ENCODE measurements around the gene MAN2C1.

The MAN2C1 gene

DNA sequence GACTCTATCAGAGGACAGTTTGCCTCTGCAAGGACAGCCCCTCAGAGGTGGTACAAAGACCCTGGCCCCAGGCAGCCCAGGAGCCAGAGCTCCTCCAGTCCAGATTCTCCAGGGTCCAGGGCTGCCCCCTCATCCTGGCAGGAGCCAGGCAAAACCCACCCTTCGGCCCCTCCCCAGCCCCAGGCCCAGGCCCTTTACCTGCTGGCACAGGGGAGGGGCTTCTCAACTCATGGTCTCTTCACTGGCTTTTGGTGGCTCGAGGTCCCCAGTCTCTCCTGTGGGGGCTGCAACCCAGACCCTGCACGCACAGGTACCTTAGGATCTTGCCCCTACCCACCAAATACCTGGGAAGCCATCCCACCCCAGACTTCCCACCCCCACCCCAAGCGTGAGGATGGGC lies 13.0 kb downstream of the MAN2C1 start:
- H3K36me3 ChIP-seq: peaks cover 19% of the 10 kb centered on the region
- H3K27me3 ChIP-seq: no peaks in the 10 kb centered on the region
- H3K9me3 ChIP-seq: no peaks in the 10 kb centered on the region

DNA sequence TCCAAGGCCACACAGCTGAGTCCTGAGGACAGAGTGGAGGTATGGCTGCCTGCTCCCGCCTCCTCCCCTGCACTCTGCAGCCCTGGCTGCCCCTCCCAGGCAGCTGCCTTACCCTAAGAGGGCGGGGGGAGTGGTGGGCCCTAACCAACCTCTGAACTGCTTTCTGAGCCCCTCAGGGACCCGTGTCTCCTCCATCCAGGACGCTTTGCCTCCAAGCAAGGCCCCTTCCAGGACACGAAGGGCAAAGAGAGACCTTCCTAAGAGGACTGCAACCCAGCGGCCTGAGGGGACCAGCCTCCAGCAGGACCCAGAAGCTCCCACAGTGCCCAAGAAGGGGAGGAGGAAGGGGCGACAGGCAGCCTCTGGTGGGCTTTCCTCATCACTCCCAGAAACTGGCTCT lies 14.0 kb downstream of the MAN2C1 start:
- Histone ChIP-seq H3K27me3 (peaks cover 6% of the 10 kb centered on the region), H3K36me3 (peaks cover 14% of the 10 kb centered on the region), H3K9me3 (no peaks in the 10 kb centered on the region), H3K4me1 (no peaks in the 10 kb centered on the region), H3K4me3 (ENCODE audit: low read depth, low read length) (no peak overlapping the region)
- TF ChIP-seq, protein P1, sequence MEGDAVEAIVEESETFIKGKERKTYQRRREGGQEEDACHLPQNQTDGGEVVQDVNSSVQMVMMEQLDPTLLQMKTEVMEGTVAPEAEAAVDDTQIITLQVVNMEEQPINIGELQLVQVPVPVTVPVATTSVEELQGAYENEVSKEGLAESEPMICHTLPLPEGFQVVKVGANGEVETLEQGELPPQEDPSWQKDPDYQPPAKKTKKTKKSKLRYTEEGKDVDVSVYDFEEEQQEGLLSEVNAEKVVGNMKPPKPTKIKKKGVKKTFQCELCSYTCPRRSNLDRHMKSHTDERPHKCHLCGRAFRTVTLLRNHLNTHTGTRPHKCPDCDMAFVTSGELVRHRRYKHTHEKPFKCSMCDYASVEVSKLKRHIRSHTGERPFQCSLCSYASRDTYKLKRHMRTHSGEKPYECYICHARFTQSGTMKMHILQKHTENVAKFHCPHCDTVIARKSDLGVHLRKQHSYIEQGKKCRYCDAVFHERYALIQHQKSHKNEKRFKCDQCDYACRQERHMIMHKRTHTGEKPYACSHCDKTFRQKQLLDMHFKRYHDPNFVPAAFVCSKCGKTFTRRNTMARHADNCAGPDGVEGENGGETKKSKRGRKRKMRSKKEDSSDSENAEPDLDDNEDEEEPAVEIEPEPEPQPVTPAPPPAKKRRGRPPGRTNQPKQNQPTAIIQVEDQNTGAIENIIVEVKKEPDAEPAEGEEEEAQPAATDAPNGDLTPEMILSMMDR (IDR thresholded peaks at IDR 0.05; ENCODE audit: low read depth, low read length): no peak
- DNase-seq: no peak

More for the DNA sequence above, 13.0 kb downstream of the MAN2C1 start:
- no peak for DNase-seq
- TF ChIP-seq, protein P1 (IDR thresholded peaks at IDR 0.05; ENCODE audit: low read depth, low read length): no peak
- no peaks in the 10 kb centered on the region for H3K4me1 ChIP-seq
- no peak overlapping the region for H3K4me3 ChIP-seq (ENCODE audit: low read depth, low read length)

DNA sequence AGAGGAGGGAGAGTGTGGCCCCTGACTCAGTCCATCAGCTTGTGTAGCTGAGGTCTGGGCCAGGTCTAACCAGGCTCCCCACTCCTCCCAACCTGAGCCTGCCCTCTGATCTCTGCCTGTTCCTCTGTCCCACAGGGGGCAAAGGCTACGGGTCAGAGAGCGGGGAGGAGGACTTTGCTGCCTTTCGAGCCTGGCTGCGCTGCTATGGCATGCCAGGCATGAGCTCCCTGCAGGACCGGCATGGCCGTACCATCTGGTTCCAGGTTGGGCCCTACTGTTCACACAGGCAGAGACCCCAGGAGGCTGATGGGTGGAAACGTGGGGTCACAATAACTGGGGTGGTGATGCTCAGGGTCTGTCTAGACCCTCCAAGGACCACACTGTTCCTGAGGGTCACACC lies 14.8 kb downstream of the MAN2C1 start:
- no peak for DNase-seq
- no peaks in the 10 kb centered on the region for H3K4me1 ChIP-seq
- TF ChIP-seq, protein P1 (IDR thresholded peaks at IDR 0.05; ENCODE audit: low read depth, low read length): no peak
- peaks cover 14% of the 10 kb centered on the region for H3K27me3 ChIP-seq
- H3K4me3 ChIP-seq (ENCODE audit: low read depth, low read length): no peak overlapping the region
- H3K9me3 ChIP-seq: no peaks in the 10 kb centered on the region
- H3K36me3 ChIP-seq: peaks cover 11% of the 10 kb centered on the region

DNA sequence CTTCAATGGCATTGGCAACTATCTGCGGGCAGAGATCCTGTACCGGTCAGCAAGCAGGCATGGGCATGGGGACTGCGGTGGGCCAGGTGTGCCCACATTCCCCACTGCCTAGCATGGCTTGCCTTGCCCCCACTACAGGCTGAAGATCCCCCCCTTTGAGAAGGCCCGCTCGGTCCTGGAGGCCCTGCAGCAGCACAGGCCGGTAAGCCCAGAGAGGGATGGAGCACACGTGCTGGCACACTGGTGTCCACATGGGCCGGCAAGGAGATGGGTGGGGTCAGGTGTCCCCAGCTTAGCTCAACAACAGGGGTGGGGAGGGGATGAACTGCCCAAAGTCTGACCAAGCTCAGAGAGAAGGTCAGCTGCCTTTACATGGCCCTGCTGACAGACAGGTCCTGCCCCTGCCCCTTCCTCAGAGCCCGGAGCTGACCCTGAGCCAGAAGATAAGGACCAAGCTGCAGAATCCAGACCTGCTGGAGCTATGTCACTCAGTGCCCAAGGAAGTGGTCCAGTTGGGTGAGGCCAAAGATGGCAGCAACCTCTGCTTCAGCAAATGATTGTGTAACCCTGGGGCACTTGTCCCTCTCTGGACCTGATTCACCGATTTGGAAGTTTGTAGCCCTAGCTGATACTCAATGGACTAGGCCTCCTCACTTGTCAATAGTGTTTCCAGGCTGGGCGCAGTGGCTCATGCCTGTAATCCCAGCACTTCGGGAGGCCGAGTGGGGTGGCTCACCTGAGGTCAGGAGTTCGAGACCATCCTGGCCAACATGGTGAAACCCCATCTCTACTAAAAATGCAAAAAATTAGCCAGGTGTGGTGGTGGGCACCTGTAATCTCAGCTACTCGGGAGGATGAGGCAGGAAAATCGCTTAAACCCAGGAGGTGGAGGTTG lies 16.0 kb downstream of the MAN2C1 start:
- DNase-seq: no peak
- H3K9me3 ChIP-seq: no peaks in the 10 kb centered on the region
- H3K4me1 ChIP-seq: no peaks in the 10 kb centered on the region
- peaks cover 26% of the 10 kb centered on the region for H3K27me3 ChIP-seq
- TF ChIP-seq, protein P1 (IDR thresholded peaks at IDR 0.05; ENCODE audit: low read depth, low read length): no peak
- H3K4me3 ChIP-seq (ENCODE audit: low read depth, low read length): no peak overlapping the region
- 0 out of 2 replicates have a peak, but pooled peaks cover 4% of the 10 kb centered on the region for H3K36me3 ChIP-seq

DNA sequence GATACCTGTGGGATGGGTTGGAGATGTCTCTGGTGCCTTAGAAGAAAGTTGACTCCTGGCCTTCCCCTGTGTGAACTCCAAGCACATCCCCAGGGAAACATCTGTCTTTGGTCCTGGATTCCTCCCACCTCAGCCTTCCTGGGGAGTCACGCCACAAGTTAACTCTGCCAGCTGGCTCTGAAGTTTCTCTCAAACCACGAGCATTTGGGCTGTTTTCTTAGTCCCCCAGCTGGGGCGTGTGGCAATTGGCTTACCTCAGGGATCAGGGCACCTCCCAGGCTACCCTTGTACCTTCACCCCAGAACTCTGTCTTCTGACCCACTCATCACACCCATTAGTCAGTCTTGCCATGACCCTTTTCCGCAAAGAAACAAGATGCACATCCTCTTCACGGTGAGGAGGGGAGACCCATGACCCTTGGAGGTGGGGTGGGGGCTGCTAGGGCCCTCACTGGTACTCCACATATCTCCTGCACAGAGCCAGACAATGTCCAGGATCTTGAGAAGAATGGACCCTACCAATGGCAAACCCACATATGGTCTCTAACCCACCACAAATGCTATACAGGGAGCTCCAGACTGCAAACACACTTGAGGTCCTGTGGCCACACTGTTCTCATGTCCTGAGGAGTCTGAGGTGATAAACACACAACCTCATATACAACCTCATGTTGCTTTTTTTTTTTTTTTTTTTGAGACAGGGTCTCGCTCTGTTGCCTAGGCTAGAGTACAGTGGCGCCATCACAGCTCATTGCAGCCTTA lies 17.6 kb downstream of the MAN2C1 start:
- H3K27me3 ChIP-seq: peaks cover 42% of the 10 kb centered on the region
- no peaks in the 10 kb centered on the region for H3K9me3 ChIP-seq
- H3K36me3 ChIP-seq: no peaks in the 10 kb centered on the region
- H3K4me1 ChIP-seq: no peaks in the 10 kb centered on the region
- DNase-seq: no peak
- H3K4me3 ChIP-seq (ENCODE audit: low read depth, low read length): no peak overlapping the region
- TF ChIP-seq, protein P1 (IDR thresholded peaks at IDR 0.05; ENCODE audit: low read depth, low read length): no peak

Data from BE2C (cell line).